Measurements from ENCODE around the gene SMC3.

SMC3 gene

DNA sequence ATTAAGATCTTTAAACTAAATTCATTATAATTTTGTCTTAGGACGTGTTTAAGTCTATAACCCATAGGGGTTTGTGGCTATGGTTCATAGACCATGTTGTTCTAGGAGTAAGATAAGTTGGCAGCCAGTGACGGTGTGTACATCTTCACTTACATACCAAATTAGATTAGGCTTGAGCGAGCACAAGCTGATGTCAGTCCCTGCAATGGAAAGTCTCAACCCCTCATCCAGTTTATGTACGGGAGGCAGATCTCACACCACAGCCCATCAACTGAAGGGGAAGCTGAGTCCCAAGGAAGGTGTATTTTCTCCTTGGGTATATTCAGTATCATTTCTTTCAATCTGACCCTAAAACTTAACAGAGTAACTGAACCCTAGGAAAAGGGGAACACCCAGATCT, 5.1 kb upstream of the SMC3 start:
- in situ Hi-C loops (cut with MboI; ENCODE audit: low sequenced_read_pairs, unreplicated experiment): no loop called here
- TF ChIP-seq CTCF (IDR thresholded peaks at IDR 0.05; ENCODE audit: borderline replicate concordance, control extremely low read depth, extremely low read depth, insufficient read depth, missing control alignments): no peak
- DNase-seq (ENCODE audit: low spot score): no peak

DNA sequence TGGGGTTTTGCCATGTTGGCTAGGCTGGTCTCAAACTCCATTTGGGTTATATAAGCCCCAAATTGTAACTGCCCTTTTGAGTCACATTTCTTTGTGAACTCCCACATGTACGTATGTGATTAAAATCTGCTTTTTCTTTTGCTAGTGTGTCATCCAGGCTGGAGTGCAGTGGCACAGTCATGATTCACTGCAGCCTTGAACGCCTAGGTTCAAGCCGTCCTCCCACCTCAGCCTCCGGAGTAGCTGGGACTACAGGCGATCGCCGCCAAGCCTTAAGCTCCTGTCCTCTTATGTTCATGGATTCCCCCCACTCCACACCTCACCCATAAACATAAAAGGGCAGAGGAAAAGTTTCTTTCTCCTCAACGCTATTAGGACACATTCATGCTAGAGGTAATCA, 4.4 kb upstream of the SMC3 start:
- no peak for TF ChIP-seq CTCF (IDR thresholded peaks at IDR 0.05; ENCODE audit: borderline replicate concordance, control extremely low read depth, extremely low read depth, insufficient read depth, missing control alignments)
- in situ Hi-C loops (cut with MboI; ENCODE audit: low sequenced_read_pairs, unreplicated experiment): no loop called here
- DNase-seq (ENCODE audit: low spot score): no peak

GRCh38 chr10:110566472-110567200, 859 bp upstream of the SMC3 start:
- no peak for TF ChIP-seq CTCF (IDR thresholded peaks at IDR 0.05; ENCODE audit: borderline replicate concordance, control extremely low read depth, extremely low read depth, insufficient read depth, missing control alignments)
- no peak for DNase-seq (ENCODE audit: low spot score)
- in situ Hi-C loops (cut with MboI; ENCODE audit: low sequenced_read_pairs, unreplicated experiment): no loop called here

GRCh38 chr10:110568055-110568735, 700 bp downstream of the SMC3 start:
- no peak for DNase-seq (ENCODE audit: low spot score)
- no peak for TF ChIP-seq CTCF (IDR thresholded peaks at IDR 0.05; ENCODE audit: borderline replicate concordance, control extremely low read depth, extremely low read depth, insufficient read depth, missing control alignments)
- in situ Hi-C loops (cut with MboI; ENCODE audit: low sequenced_read_pairs, unreplicated experiment): no loop called here

GRCh38 chr10:110569122-110569521, 1.6 kb downstream of the SMC3 start:
- no peak for DNase-seq (ENCODE audit: low spot score)
- in situ Hi-C loops (cut with MboI; ENCODE audit: low sequenced_read_pairs, unreplicated experiment): no loop called here
- no peak for TF ChIP-seq CTCF (IDR thresholded peaks at IDR 0.05; ENCODE audit: borderline replicate concordance, control extremely low read depth, extremely low read depth, insufficient read depth, missing control alignments)

- in situ Hi-C loops (cut with MboI; ENCODE audit: low sequenced_read_pairs, unreplicated experiment): no loop called here
- no peak for TF ChIP-seq CTCF (IDR thresholded peaks at IDR 0.05; ENCODE audit: borderline replicate concordance, control extremely low read depth, extremely low read depth, insufficient read depth, missing control alignments)
- DNase-seq (ENCODE audit: low spot score): no peak
These were observed 2.2 kb downstream of the SMC3 start for GRCh38 chr10:110569736-110570135.

Measured in GM13976 (cell line).